NCI-H2107 treated with DMSO at 0.1 percent for 48 hours (cell line): ENCODE measurements around the gene PARP9.

Experiments used
- DNase-seq: peaks from one replicate; lab custom pipeline; 2025; ENCODE audit not compliant: unreplicated experiment; lab: John Stamatoyannopoulos, UW

Gene PARP9

GRCh38 chr3:122488262-122488973 lies 75.7 kb downstream of the PARP9 start:
- DNase-seq = no peak

DNA sequence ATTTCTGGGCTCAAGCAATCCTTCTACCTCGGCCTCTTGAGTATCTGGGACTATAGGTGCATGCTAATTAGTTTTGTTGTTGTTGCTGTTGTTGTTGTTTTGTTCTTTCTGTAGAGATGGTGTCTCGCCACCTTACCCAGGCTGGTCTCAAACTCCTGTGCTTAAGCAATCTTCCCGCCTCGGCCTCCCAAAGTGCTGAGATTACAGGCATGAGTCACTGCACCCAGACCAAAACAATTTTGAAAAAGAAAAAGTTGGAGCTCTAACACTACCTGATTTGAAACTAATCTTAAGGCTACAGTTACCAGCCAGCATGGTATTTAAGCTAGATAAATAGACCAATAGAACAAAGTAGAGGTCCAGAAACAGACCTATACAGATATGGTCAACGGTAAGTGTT lies 79.1 kb downstream of the PARP9 start:
- no peak for DNase-seq

GRCh38 chr3:122481390-122481789 lies 82.7 kb downstream of the PARP9 start:
- no peak for DNase-seq
